HG03103 (cell line): Measurements from ENCODE around the gene KRT80.

Source experiments
- ATAC-seq: cut with Tn5 transposase; IDR thresholded peaks from one replicate; pipeline ENCODE4 v1.9.1; 2021; ENCODE audit warnings: low read depth; ENCODE audit not compliant: unreplicated experiment

KRT80 gene

GRCh38 chr12:52229836-52230343, 38.1 kb upstream of the KRT80 start:
- ATAC-seq: no peak

- no peak for ATAC-seq
Measured at GRCh38 chr12:52228931-52229330, 37.1 kb upstream of the KRT80 start.

DNA sequence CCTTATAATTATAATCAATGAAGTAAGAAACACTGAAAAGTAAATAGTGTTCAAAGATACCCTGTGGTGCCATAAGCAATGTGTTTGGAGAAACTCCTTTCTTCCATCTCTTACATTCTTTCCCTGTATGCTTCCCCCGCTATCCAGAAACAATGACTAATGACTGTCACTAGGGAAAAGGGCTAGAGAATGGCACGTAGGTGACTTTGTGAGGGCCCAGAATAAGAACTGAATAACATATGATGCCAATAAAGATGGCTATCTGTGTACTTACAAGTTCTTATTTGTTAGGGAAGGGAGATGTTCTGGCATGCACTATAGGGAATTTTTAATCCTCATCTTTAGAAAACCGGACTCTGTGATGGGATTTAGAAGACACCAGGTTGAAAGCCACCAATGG, 36.6 kb upstream of the KRT80 start:
- no peak for ATAC-seq

DNA sequence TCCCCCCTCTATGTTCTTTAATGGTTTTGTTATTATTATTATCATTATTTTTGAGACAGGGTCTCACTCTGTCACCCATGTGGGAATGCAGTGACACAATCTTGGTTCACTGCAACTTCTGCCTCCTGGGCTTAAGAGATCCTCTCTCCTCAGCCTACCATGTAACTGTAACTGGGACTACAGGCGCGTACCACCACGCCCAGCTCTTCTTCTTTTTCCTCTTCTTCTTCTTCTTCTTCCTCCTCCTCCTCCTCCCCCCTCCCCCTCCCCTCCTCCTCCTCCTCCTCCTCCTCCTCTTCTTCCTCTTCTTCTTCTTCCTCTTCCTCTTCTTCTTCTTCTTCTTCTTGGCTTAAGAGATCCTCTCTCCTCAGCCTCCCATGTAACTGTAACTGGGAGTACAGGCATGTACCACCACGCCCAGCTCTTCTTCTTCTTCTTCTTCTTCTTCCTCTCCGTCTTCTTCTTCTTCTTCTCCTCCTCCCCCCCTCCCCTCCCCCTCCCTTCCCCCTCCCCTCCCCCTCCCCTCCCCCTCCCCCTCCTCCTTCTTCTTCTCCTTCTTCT, 35.9 kb upstream of the KRT80 start:
- ATAC-seq: no peak

DNA sequence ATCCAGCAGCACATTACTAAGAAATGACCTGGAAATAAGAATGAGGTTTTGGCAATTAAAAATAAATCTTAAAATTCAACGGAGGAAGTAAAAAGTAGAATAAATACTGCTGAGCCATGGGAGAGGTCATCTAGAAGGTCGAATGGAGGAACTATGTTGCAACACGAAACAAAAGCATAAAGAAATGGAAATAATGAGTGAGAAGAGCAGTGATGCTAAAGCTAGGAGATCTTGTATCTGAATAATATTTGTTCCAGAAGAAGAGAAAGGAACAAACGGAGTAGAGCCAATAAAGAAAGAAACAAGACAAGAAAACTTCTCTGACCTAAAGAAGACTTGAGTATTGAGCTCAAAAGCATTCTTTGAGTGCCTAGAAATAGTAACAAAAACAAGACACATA, 34.6 kb upstream of the KRT80 start:
- no peak for ATAC-seq

DNA sequence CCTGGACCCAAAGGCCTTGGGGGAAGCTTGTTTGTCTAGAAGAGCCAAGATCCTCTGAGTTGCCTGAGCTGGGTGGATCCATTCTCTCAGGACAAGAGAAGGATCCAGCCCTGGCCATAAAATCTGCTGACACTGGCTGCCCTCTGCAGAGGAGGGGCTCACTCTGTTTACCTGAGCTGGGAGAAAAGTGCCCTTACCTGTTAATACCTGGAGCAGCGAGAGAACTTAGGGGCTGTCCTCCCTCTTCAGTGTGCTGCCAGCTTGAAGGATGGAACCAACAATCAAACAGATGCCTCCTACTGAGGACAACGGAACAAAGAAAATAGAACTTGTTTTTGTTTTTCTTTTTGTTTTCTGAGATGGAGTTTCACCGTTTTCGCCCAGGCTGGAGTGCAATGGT, 33.9 kb upstream of the KRT80 start:
- no peak for ATAC-seq

DNA sequence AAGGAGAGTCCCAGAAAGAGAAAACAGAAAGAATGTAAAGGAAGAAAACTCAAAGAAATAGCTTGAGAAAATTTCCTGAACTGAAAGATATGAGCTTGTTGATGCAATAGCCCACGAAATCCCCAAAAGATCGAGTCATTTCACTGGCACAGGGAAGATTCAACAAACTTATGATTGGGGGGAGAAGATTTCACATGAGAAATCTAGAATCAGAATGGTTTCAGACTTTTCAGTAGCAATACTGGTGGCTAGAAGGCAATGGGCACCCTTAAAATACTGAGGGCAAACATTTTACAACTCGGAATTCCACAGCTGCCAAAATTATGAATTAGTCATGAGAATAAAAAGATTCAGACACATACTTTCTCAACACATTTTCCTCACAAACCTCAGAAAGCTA, 32.3 kb upstream of the KRT80 start:
- no peak for ATAC-seq

GRCh38 chr12:52223406-52224039, 31.7 kb upstream of the KRT80 start:
- ATAC-seq: no peak

DNA sequence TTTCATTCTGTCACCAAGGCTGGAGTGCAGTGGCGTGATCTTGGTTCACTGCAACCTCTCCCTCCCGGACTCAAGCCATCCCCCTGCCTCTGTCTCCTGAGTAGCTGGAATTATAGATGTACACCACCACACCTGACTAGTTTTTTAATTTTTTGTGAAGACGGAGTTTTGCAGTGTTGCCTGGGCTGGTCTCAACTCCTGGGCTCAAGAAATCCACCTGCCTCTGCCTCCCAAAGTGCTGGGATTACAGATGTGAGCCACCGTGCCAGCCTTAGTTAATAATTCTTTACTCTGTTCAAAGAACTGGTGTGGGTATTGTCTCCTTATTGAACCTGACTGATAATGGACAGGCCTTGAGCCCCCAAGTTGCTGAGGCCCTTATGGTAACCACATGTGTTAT, 30.9 kb upstream of the KRT80 start:
- no peak for ATAC-seq

DNA sequence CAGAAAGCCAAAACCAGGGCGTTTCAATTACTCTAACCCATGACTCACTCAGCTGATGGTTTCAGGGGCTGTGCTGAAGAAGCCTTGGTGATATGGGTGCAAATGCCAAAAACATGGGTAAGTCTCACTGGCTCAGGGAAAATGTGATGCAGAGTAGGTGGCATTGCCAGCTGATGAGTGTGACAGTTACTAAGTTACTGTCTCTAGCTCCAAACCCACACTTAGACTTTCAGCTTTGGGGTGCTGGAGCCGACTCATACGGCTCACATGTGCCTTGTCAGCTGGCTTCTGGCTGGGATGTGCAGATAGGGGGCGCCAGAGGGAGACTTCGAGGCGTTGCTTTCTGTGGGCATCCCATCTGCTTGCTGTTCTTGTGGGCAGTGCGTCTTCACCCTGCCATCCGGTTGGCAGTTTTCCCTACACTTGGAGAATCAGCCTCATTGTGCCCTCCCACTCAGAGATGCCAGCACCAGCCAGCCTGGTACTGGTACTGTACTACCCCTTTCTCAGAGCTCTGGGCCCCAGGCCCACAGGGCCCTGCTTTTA, 30.2 kb upstream of the KRT80 start:
- no peak for ATAC-seq

- ATAC-seq: no peak
Measured at GRCh38 chr12:52221070-52221781, 29.4 kb upstream of the KRT80 start.

DNA sequence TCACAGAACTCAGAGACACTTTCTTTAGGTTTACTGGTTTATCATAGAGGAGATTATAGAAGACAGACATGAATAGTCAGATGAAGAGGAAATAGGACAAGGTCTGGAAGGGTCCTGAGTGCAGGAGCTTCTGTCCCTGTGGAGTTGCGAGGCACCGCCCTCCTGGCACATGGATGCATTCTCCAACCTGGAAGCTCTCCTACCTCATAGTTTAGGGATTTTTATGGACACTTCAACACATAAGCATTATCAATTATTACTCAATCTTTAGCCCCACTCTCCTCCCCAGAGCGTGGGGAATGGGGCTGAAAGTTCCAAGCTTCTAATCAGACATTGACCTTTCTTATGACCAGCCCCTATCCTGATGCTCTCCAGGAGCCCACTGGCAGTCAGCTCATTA, 28.7 kb upstream of the KRT80 start:
- ATAC-seq: no peak

GRCh38 chr12:52218001-52218400, 26.2 kb upstream of the KRT80 start:
- ATAC-seq: no peak

DNA sequence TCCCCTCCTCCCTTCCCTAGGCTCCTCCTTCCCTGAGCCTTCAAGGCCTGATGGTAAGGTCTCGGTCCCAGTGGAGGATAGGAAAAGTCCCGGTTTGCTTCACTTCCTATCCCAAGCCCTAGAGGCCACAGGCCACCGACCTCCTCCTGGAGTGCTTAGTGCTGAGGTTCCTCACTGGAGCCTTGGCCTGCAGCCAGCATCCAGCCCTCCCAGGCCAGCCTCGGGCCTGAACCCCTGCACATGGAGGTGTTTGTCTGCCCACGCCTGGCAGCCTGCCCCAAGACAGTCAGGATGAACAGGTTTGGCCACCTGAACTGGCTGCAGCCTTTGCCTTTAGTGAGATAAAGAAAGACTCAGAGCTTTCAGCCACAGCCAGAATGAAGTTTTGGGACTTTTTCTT, 25.4 kb upstream of the KRT80 start:
- ATAC-seq: no peak

DNA sequence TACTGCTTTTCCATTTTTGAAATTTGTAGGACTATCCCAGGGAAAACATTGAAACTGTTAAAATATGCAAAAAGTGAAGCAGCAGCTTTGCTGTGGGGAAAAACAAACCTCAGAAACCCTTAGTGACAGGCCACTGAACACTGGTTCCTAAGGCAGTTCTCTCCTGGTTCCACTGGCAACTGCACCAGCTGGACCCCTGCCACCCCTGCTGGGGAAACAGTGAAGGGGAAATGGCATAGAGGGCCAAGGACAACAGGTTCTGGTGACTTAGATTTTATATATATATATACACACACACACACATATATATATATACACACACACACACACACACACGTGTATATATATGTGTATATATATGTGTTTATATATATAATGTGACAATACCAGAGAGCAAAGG, 25.0 kb upstream of the KRT80 start:
- no peak for ATAC-seq

DNA sequence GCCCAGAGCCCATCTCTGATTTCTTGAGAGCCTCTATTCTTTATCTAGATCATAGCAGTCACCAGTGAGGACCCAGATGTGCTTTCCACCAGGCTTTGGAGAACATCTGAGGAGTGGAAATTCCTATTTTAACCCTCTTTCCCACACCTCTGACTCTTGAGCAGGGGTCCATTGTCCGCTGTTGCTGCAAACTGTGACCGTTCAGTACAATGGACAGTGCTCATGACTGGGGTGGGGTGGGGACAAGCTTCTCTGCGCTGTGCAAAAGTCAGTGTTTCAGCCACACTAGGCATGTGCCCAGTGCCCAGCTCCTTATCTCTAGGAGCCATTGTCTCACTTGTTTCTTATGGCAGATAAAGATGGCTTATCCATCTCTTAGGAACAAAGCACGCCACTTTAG, 24.3 kb upstream of the KRT80 start:
- ATAC-seq: no peak

DNA sequence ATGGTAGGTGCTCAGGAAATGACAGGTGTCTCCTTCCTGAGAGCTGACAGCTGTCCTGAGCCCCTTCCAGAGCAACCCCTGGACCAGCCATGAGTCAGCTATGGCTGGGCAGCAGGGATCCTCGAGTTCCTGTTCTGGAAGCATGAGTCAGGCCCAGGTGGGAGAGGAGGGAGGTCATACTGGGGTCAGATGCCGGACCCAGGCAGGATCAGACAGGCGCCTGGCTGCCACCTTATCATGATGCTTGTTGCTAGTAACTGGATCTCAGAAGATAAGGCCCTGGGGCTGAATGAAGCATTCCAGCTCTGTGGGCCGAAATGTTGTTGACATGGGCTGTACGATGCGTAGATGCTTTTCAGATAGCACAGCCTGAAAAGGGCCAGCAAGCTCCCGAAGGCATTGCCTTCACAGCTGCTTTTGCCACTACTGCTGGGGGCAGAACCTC, 23.8 kb upstream of the KRT80 start:
- ATAC-seq: no peak

- ATAC-seq: no peak
Measured at GRCh38 chr12:52214421-52214802, 22.6 kb upstream of the KRT80 start.

GRCh38 chr12:52213564-52214420, 22.0 kb upstream of the KRT80 start:
- peak; percentile 60 for ATAC-seq

- no peak for ATAC-seq
Measured at GRCh38 chr12:52212701-52213563, 21.1 kb upstream of the KRT80 start.
